HG03469 (cell line): ENCODE data around the gene FAM50B.

Source experiments
- ATAC-seq: cut with Tn5 transposase; IDR thresholded peaks from one replicate; pipeline ENCODE4 v1.9.1; 2021; ENCODE audit warnings: mild to moderate bottlenecking, moderate library complexity, moderate number of reproducible peaks; ENCODE audit not compliant: unreplicated experiment

Gene FAM50B

DNA sequence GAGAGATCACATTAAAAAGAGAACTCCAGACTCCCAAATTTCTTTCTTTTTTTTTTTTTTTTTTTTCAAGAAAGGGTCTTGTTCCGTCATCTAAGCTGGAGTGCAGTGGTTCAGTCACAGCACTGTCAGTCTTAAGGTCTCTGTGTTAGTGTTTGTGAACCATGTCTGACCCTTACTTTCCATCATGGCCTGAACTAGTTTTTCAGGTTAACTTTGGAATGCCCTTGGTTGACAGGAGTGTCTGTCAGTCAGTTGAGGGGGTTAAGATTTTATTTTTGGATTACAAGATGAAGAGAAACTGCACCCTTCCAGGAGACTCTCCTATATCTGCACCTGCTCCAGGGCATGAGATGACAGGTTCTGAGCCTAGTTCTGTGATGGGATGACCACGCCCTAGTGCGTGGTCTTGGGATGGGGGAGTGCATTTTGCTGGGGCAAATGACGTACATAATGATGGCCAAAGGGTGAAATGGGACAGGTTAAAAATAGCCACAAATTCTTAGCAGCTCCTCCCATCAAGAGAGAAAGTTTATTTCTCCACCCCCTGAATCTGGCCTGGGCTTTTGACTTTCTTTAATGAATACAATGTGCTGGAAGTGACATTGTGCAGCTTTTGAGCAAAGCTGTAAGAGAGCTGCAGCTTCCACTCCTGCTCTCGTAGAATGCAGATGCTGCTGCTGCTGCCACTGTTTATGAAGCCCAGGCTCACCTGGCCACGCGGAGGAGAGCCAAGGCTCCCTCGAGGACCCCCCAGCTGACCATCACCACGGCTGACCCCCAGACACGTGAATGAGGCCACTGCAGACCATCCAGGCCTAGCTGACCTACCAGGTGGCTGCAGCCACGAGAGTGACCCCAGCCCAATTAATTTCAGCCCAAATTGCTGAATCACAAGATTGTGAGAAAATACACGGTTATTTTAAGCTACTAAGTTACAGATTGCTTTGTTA is 29.7 kb upstream of the FAM50B start:
- ATAC-seq = no peak

DNA sequence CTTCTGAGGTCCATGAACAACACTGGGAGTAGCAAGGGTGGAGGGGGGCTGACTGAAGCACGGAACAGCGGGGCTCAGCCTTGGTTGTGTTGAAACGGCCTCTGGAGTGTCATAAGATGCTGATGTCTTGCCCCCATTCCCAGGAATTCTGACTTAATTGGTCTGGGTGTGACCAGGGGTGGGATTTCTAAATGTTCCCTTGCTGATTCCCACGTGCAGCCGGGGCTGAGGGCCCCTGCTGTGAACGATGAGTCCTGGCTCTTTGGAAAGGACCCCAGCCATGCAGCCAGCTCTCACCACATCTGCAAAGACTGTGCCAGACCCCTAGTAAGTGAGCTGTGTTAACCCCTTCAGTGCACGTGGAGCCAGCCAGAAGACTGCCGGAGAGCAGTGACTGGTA is 28.6 kb upstream of the FAM50B start:
- no peak for ATAC-seq

DNA sequence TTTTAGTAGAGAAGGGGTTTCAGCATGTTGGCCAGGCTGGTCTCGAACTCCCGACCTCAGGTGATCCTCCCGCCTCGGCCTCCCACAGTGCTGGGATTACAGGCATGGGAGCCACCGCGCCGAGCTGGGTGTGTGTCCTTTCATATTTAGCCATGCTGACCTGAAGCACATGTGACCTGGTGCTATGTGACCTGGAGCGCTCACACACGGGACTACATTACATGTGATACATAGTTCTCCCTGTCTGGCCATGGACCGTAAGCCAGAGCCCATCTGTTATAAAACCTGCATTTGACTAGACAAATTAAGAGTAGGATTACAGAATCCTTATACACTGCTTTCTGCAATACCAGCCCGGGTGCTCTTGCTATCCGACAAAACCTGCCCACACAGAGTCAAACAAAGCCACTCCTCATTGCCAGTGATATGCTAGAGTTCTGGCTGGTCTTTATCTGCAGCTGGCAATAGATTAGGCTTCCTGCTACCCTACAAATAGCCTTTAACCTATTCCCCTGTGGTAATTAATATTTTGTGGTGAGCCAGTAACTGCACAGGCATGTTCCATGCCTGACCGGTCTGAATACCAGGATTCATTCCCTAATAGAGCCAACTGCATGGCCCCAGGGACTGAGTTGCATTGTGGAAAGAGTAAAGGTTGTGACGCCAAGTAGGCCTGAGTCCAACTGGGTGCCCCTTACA is 26.3 kb upstream of the FAM50B start:
- ATAC-seq = no peak

DNA sequence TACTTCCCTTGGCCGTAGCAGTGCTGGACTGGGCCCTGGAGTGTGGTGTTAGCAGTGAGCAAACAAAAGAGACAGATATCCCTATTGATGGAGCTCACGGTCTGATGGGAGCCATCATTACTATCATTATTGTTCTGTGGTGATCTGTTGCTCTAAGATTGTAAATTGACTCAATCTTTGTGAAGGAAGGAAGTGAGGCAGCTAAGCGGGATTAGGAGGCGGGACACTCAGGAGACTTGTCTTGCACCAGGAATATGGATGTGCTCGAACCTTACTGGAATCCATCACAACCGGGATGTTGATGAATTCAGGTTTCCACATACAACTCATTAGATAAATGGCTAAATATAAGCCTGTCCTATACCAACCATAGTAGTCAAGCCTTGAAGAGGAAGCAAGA is 25.5 kb upstream of the FAM50B start:
- no peak for ATAC-seq

DNA sequence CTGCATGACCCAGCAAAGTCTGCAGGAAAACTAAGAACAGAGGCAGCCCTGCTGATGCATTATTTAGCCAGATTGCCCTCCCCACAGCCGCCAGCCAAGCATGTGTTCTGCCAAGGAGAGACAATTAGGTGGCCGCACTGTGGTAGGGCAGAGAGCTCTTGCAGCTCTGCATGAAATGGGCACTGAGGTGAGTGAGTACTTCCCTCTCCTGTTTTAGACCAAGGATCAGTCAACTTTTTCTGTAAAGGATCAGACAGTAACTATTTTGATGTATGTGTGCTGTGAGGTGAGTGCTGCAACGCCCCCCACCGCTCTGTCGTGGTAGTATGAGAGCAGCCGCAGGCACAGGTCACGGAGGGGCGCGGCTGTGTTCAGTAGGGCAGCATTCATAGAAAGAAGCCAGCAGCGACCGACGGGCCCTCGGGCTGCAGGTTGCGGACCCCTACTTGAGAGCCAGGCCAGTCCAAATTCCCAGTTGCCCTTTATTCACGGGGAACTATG is 23.8 kb upstream of the FAM50B start:
- no peak for ATAC-seq

DNA sequence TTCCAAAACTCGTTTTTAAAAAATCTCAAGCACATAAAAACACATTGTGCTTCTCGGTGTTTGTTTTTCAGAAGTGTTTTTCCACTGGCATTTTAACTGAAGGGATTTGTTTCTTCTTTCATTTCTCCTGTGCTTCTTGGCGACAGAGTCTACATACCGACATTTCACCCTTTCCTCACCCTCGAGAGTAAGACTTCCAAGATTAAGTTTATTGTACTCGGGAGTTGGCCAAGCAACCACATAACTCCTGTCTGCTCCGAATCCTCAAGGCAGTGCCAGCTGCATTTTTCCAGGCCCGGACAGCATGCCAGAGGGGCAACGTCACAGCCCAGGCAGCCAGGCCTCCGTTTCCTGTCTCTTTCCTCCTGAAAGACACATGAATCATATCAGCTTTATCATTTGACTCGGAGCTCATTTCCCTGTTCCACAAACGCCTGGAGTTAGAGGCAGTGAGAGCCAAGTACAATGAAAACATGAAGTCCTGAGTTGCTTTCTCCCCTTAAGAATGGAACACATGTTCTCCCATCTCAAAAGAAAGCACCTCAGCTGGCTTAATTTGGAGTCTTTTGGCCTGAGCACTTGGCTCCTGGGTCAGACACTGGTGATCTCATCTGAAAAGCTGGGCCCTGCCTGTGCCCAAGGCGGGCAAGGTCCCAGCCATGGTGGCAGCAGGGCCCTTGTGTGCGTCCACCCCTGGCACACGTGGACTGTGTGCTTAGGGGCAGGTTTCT is 23.2 kb upstream of the FAM50B start:
- ATAC-seq = no peak

DNA sequence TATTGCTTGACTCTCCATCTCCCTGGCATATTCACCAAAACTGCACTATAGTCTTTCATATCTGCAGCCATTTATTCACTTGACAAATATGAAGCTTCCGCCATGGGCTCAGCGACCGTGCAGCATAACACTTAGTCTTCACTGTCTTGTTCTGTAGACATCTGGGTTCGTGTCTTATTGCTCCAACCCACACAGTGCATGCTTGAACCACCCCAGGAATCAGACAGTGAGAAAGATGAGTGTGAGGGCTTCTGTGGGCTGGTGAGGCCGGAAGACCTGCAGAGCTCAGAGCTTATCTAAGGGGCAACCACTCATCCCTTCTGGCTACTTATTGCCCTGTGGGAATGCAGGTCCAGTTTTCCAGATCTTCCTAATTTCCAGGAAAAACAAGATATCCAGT is 19.9 kb upstream of the FAM50B start:
- no peak for ATAC-seq

DNA sequence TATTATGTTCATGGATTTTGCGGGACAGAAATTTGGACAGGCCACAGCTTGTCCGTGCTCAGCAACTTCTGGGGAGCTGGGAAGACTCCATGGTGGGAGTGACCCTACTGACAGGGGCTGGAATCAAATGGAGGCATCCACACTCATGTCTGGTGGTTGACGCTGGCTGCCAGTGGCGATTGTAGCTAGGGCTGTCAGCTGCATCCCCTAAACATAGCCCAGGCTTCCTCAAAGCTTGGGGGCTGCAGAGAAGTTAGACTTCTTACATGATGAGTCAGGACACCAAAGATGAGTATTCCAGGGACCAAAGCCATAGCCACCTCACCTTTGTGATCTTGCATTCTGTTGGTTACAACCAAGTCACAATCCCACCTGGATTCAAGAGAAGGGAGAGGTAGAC is 18.4 kb upstream of the FAM50B start:
- ATAC-seq = no peak

DNA sequence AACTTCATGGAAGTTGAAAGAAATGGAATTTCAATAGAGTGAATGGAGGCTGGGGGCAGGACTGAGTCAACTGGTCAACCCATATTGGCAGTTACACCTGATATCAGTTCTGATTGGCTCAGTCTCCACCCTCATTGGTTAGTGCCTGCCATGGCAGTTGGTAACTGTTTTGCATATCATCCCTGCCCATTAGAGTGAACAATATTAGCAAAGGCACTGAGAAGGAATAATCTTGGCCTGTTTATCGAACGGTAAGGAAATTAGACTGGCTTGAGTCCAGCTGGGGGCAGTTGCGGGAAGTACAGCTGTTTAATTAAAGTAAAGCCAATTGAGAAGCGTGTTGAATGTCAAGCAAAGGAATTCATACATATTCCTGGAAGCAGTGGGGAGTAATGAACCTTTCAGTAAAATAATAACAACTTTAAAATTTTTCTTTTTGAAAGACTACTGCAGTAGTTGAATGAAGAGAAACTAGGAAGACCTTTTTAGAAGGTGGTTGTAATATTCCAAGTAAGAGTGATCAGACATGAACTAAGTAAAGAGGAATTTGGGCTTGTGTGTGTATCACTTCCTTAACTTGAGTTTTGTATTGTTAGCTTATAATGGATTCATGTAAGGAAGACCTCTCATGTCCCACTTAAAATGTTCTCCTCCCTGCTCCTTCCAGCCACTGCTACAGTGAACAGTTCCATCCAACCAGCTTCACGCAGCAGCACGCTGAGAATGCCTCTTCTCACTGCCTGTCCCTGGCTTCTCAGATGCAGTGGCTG is 17.2 kb upstream of the FAM50B start:
- no peak for ATAC-seq

DNA sequence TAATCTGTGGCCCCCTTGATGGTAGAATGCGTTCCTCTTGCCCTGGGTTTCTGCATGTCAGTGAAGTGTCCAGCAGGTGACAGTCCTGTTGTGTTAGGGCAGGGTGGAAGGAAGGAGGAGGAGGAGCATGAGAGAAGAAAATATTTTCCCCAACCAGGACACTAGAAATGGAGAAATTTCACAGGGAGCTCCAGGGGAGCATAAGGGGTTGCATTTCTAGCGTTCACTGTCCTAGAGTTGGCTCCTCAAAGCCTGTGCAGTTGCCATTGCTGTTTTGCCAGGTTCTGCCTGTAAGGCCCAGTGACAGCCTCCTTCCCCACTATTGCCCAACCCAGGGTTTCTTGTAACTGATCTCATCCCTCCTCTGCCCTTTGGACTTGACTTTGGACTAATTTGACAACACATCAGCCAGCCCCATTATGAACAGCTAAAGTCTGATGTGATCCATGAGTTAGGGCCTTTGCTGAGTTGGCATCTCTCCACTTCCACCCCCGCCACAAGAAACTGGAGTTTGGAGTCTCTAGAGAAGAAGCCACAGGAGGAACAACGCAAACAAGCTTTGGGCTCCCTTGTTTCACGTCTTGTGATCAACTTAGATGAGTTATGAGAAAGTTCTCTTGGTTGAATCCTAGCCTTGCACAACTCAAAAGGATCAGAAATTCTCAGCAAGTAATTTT is 14.0 kb upstream of the FAM50B start:
- no peak for ATAC-seq

DNA sequence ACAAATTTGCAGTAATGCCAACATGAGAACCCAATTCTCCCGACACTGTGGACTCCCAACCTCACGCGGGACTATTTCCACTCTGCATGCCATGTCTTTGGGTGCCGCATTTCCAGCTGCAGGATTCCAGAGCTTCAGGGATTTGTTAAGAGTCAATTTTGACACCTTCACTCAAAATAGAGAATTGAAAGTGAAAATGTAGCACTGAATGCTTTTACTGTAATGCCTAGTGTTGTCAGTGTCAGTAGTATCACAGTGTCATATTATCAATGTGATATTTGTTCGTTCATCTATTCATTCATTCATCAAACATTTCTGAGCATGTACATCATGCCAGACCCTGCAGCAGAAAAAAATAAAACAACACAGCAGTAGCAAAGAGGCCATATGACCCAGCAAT is 13.4 kb upstream of the FAM50B start:
- no peak for ATAC-seq

DNA sequence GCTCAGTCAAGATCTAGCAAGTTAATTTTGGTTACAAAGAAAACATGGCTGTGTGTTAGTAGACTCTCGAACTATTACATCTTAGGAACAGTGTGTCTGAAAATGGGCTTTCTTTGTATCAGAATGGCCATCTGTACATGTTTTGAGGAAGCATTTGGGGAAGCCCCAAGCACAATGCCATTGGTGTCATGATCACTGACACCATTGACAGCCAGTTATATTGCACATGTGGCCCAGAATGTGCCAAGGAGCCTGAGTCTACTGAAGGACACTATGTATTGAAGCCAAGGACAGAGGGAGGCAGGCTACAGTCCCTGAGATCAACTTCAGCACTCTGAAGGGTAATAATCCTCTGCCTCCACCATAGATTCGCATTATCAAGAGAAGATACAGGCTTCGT is 12.6 kb upstream of the FAM50B start:
- ATAC-seq = no peak

DNA sequence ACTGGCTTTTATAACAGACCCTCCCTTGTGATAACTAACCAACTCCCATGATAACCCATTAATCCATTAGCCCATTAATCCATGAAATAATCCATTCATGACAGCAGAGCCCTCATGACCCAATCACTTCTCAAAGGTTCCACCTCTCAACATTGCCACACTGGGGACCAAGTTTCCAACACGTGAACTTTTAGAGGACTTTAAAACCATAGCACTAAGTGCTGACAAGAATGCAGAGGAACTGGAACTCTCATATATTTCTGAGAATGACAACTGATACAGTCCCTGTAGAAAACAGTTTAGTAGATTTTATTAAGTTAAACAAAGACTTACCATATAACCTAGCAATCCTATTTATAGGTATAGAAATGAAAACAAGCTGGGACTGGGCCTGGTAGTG is 11.4 kb upstream of the FAM50B start:
- no peak for ATAC-seq

DNA sequence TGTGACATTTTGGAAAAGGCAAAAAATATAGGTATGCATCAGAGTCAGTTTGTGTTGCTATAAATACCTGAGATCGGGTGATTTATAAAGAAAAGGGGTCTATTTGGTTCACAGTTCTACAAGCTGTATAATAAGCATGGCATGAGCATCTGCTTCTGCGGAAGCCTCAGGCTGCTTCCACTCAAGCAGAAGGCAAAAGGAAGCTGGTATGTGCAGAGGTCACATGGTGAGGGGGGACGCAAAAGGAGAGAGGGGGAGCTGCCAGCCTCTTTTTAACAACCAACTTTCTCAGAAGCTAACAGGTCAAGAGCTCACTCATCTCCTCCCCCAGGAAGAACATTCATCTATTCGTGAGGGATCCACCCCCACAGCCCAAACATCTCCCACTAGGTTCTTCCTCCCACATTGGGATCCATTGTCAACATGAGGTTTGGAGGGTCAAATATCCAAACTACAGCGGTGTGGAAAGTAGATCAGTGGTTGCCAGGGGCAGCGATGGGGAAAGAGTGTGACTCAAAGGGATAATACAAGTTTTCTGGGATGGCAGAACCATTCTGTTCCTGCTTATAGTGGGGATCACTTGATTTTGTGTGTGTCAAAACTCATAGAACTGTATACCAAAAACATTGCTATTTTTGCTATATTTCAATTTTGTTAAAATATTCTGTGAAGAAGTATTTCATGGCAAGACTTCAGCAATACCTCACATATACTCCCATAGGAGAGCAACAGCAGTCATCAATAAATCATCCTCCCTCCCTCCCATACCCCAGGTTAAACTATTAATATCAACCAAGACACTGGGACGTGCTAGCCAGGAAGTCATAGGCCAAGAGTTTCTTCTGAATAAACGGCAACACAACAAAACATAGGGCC is 9.9 kb upstream of the FAM50B start:
- ATAC-seq = no peak

DNA sequence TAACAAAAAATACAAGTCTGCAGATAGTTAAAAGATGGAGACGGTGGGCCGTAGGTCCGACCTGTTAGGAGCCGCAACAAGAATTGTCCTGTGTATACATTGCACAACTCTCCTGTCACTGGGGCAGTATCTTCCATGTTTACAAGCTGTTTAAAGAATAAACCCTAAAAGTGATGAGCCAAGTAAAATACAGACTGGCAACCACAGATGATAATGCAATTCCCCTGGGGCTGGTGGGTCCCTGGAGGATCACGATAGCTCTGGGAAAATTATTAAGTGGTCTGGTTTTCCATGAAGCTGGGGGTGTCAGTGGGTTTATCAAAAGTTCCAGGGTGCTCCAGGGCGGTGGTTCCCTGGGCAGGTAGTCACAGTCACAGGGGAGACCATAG is 8.1 kb upstream of the FAM50B start:
- no peak for ATAC-seq

DNA sequence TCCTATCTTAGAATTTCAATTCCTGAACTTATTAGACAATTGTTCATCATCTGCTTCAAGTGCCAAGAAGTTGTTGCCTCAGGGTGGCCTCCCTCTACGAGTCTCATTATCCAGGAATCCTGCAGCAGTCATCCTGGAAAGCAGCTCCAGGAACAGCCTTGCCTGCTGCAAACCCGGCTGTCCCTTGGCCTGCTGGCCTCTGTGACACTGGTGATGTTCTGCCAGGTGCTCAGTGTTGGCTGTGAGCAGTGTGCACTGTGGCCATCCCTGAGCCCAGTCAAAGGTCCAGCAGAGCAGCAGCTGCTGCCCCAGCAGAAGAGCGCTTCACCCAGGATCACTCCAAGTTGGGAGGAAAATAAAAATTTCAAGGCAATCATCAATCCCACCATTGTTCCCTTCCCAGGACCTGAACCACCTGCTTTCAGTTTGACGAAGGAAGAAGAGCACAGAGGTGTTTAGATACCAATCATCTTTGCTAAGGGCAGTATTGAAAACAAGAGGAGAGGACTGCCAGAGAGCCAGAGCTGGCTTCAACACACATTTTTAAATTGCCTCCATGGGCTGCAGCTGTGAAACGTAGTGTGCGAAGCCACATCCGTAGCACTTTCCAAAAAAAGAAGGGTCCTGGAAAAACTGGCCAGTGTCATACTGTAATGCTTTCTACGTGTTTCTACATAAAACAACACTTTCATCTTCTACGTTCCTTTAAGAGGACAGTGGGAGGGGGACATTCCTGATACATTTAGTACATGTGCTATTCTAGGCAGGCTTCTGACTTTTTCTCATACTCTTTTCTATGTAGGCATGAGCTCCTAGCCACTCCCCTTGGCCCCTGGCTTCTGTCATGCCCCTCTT is 7.2 kb upstream of the FAM50B start:
- no peak for ATAC-seq

DNA sequence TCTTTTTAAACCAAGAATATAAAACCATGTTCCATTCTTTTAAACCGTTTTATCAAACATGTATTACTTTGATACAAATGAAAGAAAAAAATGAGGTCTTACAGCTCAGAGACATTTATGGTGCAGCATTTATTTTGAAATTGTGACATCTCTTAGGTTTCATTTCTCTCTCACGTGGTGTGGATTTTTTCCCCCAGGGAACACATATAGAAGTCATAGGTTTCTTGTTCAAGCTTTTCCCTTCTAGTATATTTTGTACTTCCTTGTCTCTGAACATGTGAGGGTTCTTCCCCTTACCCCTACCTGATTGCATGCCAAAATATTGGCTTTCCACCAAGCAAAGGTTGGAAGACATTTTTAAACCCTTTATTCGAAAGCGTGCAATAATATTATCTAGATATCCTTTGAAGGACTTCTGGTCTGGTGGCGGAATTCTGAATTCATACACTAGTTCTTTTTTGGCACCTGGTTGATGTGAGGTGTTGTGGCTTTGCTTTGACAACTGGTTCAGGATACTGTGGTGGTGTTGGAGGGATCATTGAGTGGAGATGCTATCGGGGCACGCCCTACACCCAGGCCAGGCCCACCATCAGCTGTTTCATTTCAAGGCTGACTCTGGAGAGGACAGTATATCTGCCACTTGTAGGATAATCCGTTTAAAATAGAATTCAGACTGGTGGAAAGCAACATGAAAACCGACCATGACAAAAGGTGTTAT is 5.6 kb upstream of the FAM50B start:
- ATAC-seq = no peak

DNA sequence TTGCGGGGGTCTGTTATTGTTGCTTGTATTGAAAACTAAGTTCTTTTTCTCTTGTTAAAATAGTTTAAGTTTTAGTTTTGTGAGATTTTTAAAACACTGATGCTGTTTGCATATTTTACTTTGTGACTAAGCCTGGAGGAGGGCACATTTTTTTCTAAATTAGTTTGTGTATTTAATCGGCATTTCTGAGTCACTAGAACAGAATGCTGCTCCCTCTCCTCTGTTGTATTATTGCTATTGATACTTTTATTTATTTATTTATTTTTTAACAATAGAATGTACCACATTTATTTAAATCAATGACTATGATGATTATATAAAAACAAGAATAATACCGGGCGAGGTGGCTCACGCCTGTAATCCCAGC is 5.1 kb upstream of the FAM50B start:
- ATAC-seq = no peak
